Breast epithelium (tissue), 4 donors: ENCODE data around the gene ANO8. TPM values are rescaled to one million over a fixed set of nuclear protein-coding genes. Genes with fewer than 3 reads are reported as not detected.

ENCODE experiments used
- DNase-seq, 2 donors: peaks; one replicate each; pipeline ENCODE4 v3.0.0-alpha.2; 2019; ENCODE audit warnings: low spot score in 2 of 2
- H3K27ac ChIP-seq, 2 donors: fragments of 200-600 bp; sonication (generic) in 1 of 2; one replicate each; pipeline ENCODE4 v1.5.1; 2016 to 2019; ENCODE audit warnings: mild to moderate bottlenecking in 1 of 2
- H3K27me3 ChIP-seq, 2 donors: fragments of 200-600 bp; sonication (generic) in 1 of 2; one replicate each; pipeline versions ENCODE4 v1.5.1 to v1.6.0; 2017 to 2019; ENCODE audit warnings: control low read depth in 1 of 2, mild to moderate bottlenecking in 1 of 2
- H3K36me3 ChIP-seq: fragments of 200-600 bp; one replicate; pipeline ENCODE4 v1.5.1; 2019
- H3K4me1 ChIP-seq, 2 donors: fragments of 200-600 bp; sonication (generic); one replicate each; pipeline ENCODE4 v1.5.1; 2016 to 2019; ENCODE audit warnings: control low read depth in 1 of 2
- H3K4me3 ChIP-seq, 3 donors: fragments of 200-600 bp; sonication (generic); 1 replicate in 2 of 3; 2 replicates in 1 of 3; pipeline ENCODE4 v1.5.1; 2016 to 2019; ENCODE audit warnings: mild to moderate bottlenecking in 3 of 3, moderate library complexity in 2 of 3
- H3K9me3 ChIP-seq, 2 donors: fragments of 200-600 bp; sonication (generic) in 1 of 2; one replicate each; pipeline ENCODE4 v1.5.1; 2016 to 2019; ENCODE audit warnings: control low read depth in 1 of 2
- POLR2A ChIP-seq: fragments of 450-650 bp; IDR thresholded peaks from one replicate; pipeline ENCODE4 v1.6.1; 2016; ENCODE audit warnings: antibody characterized with exemption, mild to moderate bottlenecking, moderate library complexity
- POLR2AphosphoS5 ChIP-seq, 3 donors: sonication (generic); formaldehyde crosslinking; IDR thresholded peaks; one replicate each; pipeline ENCODE4 v1.6.1; 2017; ENCODE audit warnings: antibody characterized with exemption in 3 of 3
- intact Hi-C: fragments of 100-400 bp; cut with DNase I; formaldehyde crosslinking; loops from one replicate; pipeline ENCODE4 v1.15.1; 2023; ENCODE audit warnings: low total_unique reads
- total RNA-seq, 3 donors: library from RNA; depleted of rRNA; stranded (reverse); fragments of >200 nt; gene quantifications; one replicate each; pipeline ENCODE4 v1.1.0, GENCODE V29; 2016
- TF ChIP-seq, protein P1 (sequence below), 3 donors: fragments of 450-650 bp; IDR thresholded peaks; one replicate each; pipeline ENCODE4 v1.5.1; 2016 to 2017; ENCODE audit warnings: antibody characterized with exemption in 3 of 3, mild to moderate bottlenecking in 3 of 3, moderate library complexity in 3 of 3

Gene ANO8, protein sequence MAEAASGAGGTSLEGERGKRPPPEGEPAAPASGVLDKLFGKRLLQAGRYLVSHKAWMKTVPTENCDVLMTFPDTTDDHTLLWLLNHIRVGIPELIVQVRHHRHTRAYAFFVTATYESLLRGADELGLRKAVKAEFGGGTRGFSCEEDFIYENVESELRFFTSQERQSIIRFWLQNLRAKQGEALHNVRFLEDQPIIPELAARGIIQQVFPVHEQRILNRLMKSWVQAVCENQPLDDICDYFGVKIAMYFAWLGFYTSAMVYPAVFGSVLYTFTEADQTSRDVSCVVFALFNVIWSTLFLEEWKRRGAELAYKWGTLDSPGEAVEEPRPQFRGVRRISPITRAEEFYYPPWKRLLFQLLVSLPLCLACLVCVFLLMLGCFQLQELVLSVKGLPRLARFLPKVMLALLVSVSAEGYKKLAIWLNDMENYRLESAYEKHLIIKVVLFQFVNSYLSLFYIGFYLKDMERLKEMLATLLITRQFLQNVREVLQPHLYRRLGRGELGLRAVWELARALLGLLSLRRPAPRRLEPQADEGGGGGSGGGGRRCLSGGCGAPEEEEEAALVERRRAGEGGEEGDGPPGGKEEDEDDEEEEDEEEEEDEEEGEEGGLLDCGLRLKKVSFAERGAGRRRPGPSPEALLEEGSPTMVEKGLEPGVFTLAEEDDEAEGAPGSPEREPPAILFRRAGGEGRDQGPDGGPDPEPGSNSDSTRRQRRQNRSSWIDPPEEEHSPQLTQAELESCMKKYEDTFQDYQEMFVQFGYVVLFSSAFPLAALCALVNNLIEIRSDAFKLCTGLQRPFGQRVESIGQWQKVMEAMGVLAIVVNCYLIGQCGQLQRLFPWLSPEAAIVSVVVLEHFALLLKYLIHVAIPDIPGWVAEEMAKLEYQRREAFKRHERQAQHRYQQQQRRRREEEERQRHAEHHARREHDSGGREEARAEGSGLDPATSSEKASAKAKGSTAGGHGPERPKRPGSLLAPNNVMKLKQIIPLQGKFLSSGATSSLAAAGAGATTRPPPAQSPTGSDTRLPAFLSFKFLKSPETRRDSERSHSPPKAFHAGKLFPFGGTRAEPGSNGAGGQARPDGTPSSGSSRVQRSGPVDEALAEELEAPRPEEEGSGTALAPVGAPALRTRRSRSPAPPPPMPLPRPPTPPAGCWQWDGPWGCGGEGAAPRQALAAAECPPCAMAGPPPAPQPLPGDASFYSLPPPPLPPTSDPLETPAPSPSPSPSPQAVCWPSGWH
- total RNA-seq, result 1 to 10 TPM; 5.1 to 7.2 (median 5.9) TPM

DNA sequence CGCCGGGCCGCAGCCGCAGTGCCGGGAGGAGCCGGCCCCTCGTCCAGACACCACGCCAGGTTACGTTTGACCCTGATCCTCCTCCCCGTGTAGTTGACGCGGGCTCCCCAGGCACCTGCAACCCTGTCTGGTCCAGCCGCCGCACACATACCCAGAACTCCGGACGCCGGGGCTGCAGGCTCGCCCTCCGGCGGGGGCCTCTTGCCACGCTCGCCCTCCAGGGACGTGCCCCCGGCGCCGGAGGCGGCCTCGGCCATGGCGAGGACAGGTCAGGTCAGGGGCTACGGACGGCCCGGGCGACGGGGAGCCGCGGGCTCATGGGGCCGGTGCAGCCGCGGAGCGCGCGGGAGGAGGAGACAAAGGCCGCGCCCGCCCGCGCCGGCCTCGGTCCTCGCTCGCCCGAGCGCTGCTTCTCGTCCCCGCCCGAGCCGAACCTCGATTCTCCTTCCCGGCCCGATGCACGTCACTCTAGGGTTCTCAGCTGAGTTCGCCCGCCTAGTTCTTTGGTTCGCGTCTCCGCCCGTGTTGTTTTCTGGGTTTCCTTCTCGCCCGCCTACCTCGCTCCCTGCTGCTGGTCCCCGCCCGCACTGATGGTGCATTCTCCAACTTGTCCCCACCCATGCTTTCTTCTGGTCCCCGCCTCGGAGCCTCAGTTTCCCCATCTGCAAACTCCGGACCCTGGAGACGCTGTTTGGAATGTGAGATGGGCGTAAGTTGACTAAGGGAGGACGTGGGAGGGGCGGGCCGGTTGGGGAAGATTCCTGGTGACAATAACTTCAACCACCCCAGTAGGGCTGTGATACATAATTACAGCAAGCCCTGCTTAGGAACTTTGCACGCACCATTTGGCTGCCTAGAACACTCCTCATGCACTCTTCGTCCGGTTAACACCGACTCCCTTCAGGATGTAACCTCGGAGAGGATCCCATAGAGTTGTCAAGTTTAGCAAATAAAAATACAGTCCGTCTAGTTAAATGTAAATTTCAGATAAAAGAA, at the start of gene ANO8:
Gene ANO8, minus strand, starts transcription at position 442 of the 996 bp plus-strand sequence. Its CDS starts 185 bp downstream, at position 257.
- TF ChIP-seq POLR2A (no peak), POLR2AphosphoS5 (IDR thresholded peaks at IDR 0.05) (peak in 2 of 3 donors; percentile 28 to 35)
- TF ChIP-seq, protein P1, sequence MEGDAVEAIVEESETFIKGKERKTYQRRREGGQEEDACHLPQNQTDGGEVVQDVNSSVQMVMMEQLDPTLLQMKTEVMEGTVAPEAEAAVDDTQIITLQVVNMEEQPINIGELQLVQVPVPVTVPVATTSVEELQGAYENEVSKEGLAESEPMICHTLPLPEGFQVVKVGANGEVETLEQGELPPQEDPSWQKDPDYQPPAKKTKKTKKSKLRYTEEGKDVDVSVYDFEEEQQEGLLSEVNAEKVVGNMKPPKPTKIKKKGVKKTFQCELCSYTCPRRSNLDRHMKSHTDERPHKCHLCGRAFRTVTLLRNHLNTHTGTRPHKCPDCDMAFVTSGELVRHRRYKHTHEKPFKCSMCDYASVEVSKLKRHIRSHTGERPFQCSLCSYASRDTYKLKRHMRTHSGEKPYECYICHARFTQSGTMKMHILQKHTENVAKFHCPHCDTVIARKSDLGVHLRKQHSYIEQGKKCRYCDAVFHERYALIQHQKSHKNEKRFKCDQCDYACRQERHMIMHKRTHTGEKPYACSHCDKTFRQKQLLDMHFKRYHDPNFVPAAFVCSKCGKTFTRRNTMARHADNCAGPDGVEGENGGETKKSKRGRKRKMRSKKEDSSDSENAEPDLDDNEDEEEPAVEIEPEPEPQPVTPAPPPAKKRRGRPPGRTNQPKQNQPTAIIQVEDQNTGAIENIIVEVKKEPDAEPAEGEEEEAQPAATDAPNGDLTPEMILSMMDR (IDR thresholded peaks at IDR 0.05), result no peak
- Histone ChIP-seq H3K36me3 (no peaks in the 10 kb centered on the region), H3K4me3 (peak within 1 kb of the TSS; percentile 69 to 90 (median 77)), H3K4me1 (peaks cover 5 to 13% of the 10 kb centered on the region in 2 donors), H3K27me3 (no peaks in the 10 kb centered on the region), H3K27ac (peak within 1 kb of the TSS; percentile 45 to 81), H3K9me3 (no peaks in the 10 kb centered on the region)
- peak; percentile 86 to 93 for DNase-seq
- intact Hi-C loops, result no loop called here

DNA sequence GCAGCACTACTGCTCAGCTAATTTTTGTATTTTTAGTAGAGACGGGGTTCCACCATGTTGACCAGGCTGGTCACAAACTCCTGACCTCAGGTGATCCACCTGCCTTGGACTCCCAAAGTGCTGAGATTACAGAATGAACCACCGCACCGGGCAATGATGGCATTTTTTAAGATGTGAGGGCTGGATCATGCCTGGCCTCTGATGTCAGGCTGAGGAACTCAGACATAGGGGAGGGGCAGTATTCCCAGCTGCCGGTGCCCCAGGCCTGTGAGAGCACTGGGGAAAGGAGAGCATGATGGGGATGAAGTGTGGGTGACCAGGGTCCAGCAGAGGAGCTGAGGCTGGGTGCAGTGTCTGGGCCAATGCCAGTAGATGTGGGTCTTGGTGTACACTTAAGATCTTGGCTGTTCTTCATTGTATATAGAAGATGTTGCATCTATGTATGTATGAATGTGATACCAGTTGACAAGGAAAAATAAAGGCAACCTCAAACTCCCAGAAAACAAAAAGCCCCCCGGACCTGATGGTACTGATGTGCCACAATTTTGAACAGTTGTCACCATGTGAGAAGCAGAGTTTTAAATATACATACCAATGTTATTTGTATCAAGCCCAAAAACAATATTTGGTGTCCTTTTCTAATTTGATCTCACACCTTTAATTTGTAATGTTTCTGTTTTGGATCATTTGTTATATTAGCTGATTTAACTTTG, 45.9 kb upstream of the ANO8 start:
- Histone ChIP-seq H3K36me3 (no peaks in the 10 kb centered on the region), H3K27me3 (no peaks in the 10 kb centered on the region), H3K4me3 (no peak overlapping the region), H3K27ac (no peak overlapping the region), H3K9me3 (no peaks in the 10 kb centered on the region), H3K4me1 (no peaks in the 10 kb centered on the region)
- TF ChIP-seq POLR2AphosphoS5 (IDR thresholded peaks at IDR 0.05) (no peak), POLR2A (no peak)
- TF ChIP-seq, protein P1 (IDR thresholded peaks at IDR 0.05), result no peak
- intact Hi-C loops, result loop anchor here (10.0 kb wide), 1 partner anchor 76 kb away; the partner anchor contains the start of genes ABHD8, DDA1 and MRPL34
- DNase-seq, result no peak

DNA sequence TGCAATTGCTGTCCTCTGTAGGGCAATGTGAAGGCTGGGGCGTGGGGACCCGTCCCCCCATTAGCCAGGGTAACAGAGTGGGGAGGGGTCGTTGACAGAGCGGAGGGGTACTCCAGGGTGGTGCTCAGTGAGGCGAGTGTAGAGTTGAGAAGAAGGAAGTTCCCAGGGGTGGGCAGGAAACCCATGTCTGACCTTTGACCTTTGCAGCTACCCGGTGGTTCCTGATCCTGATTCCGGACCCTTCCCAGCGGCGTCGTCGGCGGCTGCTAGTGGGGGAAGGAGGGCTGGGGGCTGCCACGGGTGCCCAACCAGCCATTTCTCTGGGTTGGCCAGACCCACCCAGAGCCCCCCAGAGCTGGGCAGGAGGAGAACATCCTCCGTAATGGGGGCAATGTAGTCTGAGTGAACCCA, 44.6 kb upstream of the ANO8 start:
- Histone ChIP-seq H3K27me3 (no peaks in the 10 kb centered on the region), H3K27ac (no peak overlapping the region), H3K9me3 (no peaks in the 10 kb centered on the region), H3K4me3 (no peak overlapping the region), H3K4me1 (no peaks in the 10 kb centered on the region), H3K36me3 (no peaks in the 10 kb centered on the region)
- intact Hi-C loops, result no loop called here
- TF ChIP-seq, protein P1 (IDR thresholded peaks at IDR 0.05), result no peak
- TF ChIP-seq POLR2AphosphoS5 (IDR thresholded peaks at IDR 0.05) (no peak), POLR2A (no peak)
- no peak for DNase-seq

DNA sequence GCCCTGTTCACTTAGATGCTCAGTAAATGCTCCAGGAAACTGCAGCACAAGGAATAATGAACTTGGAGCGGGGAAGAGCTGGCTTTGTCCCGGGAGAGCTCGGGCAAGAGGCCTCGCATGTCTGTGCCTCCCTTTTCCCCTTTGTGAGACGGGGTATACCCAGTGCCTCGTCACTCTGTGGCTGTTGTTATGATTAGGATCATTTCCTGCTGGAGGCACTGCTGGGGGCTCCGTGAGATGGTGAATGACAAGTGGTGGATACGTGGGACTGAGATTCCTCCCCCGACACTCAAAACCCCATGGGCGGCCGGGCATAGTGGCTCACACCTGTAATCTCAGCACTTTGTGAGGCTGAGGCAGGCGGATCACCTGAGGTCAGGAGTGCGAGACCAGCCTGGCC, 43.6 kb upstream of the ANO8 start:
- no peaks in the 10 kb centered on the region for H3K27me3 ChIP-seq
- no peak for DNase-seq
- H3K4me3 ChIP-seq, result no peak overlapping the region
- no peak overlapping the region for H3K27ac ChIP-seq
- no peaks in the 10 kb centered on the region for H3K9me3 ChIP-seq
- no peaks in the 10 kb centered on the region for H3K36me3 ChIP-seq
- no peaks in the 10 kb centered on the region for H3K4me1 ChIP-seq
- intact Hi-C loops, result no loop called here
- no peak for TF ChIP-seq POLR2A
- TF ChIP-seq, protein P1 (IDR thresholded peaks at IDR 0.05), result no peak
- TF ChIP-seq POLR2AphosphoS5 (IDR thresholded peaks at IDR 0.05), result no peak
